ENCODE results near the gene PROK1. TPM values are rescaled to one million over a fixed set of nuclear protein-coding genes. Genes with fewer than 3 reads are reported as not detected.

PROK1 gene
- total RNA-seq, 1 experiment from 2014 or later, result not detected

DNA sequence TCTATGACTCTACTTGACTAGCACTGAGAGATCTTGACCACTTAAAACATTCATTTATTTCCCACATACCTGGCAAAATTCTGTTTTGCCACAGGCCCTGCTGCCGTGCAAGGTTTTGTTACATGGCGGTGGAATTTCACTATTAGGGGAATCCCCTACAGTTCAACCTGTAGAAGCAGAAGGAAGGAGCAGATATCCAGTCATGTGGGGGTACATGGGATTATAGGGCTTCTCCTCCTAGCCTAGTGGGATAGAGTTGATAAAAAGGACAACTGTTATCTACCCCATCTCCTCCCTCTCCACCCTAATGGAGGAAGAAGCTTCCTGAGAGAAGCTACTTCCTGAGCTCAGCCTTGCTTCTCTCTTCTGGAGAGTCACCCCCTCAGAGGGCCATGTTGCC, 17.7 kb upstream of the PROK1 start:
- Mint-ChIP-seq H3K36me3 (ENCODE audit: insufficient read depth, unreplicated experiment) (no peaks in the 10 kb centered on the region), H3K4me1 (ENCODE audit: low read depth, unreplicated experiment) (peaks cover 17% of the 10 kb centered on the region)

GRCh38 chr1:110433803-110434202, 17.1 kb upstream of the PROK1 start:
- Mint-ChIP-seq H3K36me3 (ENCODE audit: insufficient read depth, unreplicated experiment) (no peaks in the 10 kb centered on the region), H3K27ac (ENCODE audit: unreplicated experiment) (no peak overlapping the region), H3K27me3 (ENCODE audit: insufficient read depth, unreplicated experiment) (no peaks in the 10 kb centered on the region), H3K9me3 (ENCODE audit: unreplicated experiment) (no peaks in the 10 kb centered on the region), H3K4me1 (ENCODE audit: low read depth, unreplicated experiment) (peaks cover 19% of the 10 kb centered on the region), H3K4me3 (ENCODE audit: unreplicated experiment) (no peak overlapping the region)
- TF ChIP-seq, protein P1, sequence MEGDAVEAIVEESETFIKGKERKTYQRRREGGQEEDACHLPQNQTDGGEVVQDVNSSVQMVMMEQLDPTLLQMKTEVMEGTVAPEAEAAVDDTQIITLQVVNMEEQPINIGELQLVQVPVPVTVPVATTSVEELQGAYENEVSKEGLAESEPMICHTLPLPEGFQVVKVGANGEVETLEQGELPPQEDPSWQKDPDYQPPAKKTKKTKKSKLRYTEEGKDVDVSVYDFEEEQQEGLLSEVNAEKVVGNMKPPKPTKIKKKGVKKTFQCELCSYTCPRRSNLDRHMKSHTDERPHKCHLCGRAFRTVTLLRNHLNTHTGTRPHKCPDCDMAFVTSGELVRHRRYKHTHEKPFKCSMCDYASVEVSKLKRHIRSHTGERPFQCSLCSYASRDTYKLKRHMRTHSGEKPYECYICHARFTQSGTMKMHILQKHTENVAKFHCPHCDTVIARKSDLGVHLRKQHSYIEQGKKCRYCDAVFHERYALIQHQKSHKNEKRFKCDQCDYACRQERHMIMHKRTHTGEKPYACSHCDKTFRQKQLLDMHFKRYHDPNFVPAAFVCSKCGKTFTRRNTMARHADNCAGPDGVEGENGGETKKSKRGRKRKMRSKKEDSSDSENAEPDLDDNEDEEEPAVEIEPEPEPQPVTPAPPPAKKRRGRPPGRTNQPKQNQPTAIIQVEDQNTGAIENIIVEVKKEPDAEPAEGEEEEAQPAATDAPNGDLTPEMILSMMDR (IDR thresholded peaks at IDR 0.05; ENCODE audit: insufficient read depth in 1 of 2, low read depth in 1 of 2, low read length in 1 of 2, severe bottlenecking in 1 of 2, unreplicated experiment in 1 of 2), result peak; percentile 40 to 46
- Histone ChIP-seq H3K36me3 (ENCODE audit: control insufficient read depth, insufficient read depth, low read length) (no peaks in the 10 kb centered on the region), H3K9me3 (no peaks in the 10 kb centered on the region), H3K4me1 (peaks cover 27% of the 10 kb centered on the region), H3K27me3 (replicated peaks; ENCODE audit: control insufficient read depth, insufficient read depth, low read length) (no peaks in the 10 kb centered on the region), H3K4me3 (ENCODE audit: low read depth, low read length) (no peak overlapping the region)
- CTCF ChIA-PET, result interaction anchor here (0.9 to 2.2 kb wide), 10 partner anchors 11 to 226 kb away, joined by 3 to 34 read pairs (median 4); no protein-coding TSS in a partner anchor
- peak; percentile 77 to 81 for DNase-seq
- no TSS peak for BruUV-seq (replicated peaks)
- POLR2A ChIA-PET, result no interaction called here
- intact Hi-C loops (cut with micrococcal nuclease; ENCODE audit: unreplicated experiment), result loop anchor here (1.0 kb wide), 1 partner anchor 22 kb away; no protein-coding TSS in a partner anchor

More for the DNA sequence above, 17.7 kb upstream of the PROK1 start:
- no peaks in the 10 kb centered on the region for H3K9me3 ChIP-seq
- no TSS peak for BruUV-seq (replicated peaks)
- peaks cover 27% of the 10 kb centered on the region for H3K4me1 ChIP-seq
- Mint-ChIP-seq H3K9me3 (ENCODE audit: unreplicated experiment) (no peaks in the 10 kb centered on the region), H3K27me3 (ENCODE audit: insufficient read depth, unreplicated experiment) (no peaks in the 10 kb centered on the region), H3K27ac (ENCODE audit: unreplicated experiment) (no peak overlapping the region), H3K4me3 (ENCODE audit: unreplicated experiment) (no peak overlapping the region)
- no peak overlapping the region for H3K4me3 ChIP-seq (ENCODE audit: low read depth, low read length)
- no peak for DNase-seq
- TF ChIP-seq, protein P1 (IDR thresholded peaks at IDR 0.05; ENCODE audit: insufficient read depth in 1 of 2, low read depth in 1 of 2, low read length in 1 of 2, severe bottlenecking in 1 of 2, unreplicated experiment in 1 of 2), result no peak
- no peaks in the 10 kb centered on the region for H3K27me3 ChIP-seq (replicated peaks; ENCODE audit: control insufficient read depth, insufficient read depth, low read length)
- no peaks in the 10 kb centered on the region for H3K36me3 ChIP-seq (ENCODE audit: control insufficient read depth, insufficient read depth, low read length)
- intact Hi-C loops (cut with micrococcal nuclease; ENCODE audit: unreplicated experiment), result loop anchor here (1.0 kb wide), 1 partner anchor 21 kb away; no protein-coding TSS in a partner anchor
- CTCF ChIA-PET, result interaction anchor here (0.9 to 2.2 kb wide), 9 partner anchors 17 to 225 kb away, joined by 3 to 34 read pairs (median 5); no protein-coding TSS in a partner anchor
- POLR2A ChIA-PET, result no interaction called here

- H3K36me3 Mint-ChIP-seq (ENCODE audit: insufficient read depth, unreplicated experiment), result no peaks in the 10 kb centered on the region
- POLR2A ChIA-PET, result no interaction called here
- no peak overlapping the region for H3K4me3 ChIP-seq (ENCODE audit: low read depth, low read length)
- CTCF ChIA-PET, result interaction anchor here (1.2 to 2.2 kb wide), 3 partner anchors 10 to 227 kb away, joined by 3 to 34 read pairs (median 8); no protein-coding TSS in a partner anchor
- no TSS peak for BruUV-seq (replicated peaks)
- H3K9me3 Mint-ChIP-seq (ENCODE audit: unreplicated experiment), result no peaks in the 10 kb centered on the region
- DNase-seq, result no peak
- H3K27me3 Mint-ChIP-seq (ENCODE audit: insufficient read depth, unreplicated experiment), result no peaks in the 10 kb centered on the region
- peaks cover 27% of the 10 kb centered on the region for H3K4me1 ChIP-seq
- peaks cover 19% of the 10 kb centered on the region for H3K4me1 Mint-ChIP-seq (ENCODE audit: low read depth, unreplicated experiment)
- intact Hi-C loops (cut with micrococcal nuclease; ENCODE audit: unreplicated experiment), result no loop called here
- TF ChIP-seq, protein P1 (IDR thresholded peaks at IDR 0.05; ENCODE audit: insufficient read depth in 1 of 2, low read depth in 1 of 2, low read length in 1 of 2, severe bottlenecking in 1 of 2, unreplicated experiment in 1 of 2), result no peak
- no peaks in the 10 kb centered on the region for H3K9me3 ChIP-seq
- H3K27me3 ChIP-seq (replicated peaks; ENCODE audit: control insufficient read depth, insufficient read depth, low read length), result no peaks in the 10 kb centered on the region
- H3K4me3 Mint-ChIP-seq (ENCODE audit: unreplicated experiment), result no peak overlapping the region
- H3K27ac Mint-ChIP-seq (ENCODE audit: unreplicated experiment), result no peak overlapping the region
- H3K36me3 ChIP-seq (ENCODE audit: control insufficient read depth, insufficient read depth, low read length), result no peaks in the 10 kb centered on the region
These were observed 16.0 kb upstream of the PROK1 start for GRCh38 chr1:110434946-110435345.

Measured in Caco-2 (cell line).